Fibroblast of skin of back (primary cell): ENCODE results near the gene DNM3.

Source experiments
- DNase-seq: peaks from one replicate; pipeline ENCODE4 v3.0.0-alpha.2; 2013

DNM3 gene

DNA sequence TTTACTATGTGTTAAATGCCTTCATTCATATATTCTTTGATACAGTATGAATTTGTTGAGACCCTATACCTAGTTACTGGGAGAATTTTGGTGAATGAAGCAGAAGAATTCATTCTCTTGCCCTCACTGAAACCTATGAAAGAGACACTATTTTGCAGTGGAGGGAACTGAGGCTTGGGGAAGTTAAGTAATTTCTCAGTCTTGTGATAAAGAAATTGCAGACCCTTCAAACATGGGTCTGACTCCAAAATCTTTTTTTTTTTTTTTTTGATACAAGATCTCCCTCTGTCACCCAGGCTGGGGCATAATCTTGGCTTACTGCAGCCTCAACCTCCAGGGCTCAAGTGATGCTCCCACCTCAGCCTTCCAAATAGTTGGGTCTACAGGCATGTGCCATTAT lies 132.1 kb downstream of the DNM3 start:
- no peak for DNase-seq

DNA sequence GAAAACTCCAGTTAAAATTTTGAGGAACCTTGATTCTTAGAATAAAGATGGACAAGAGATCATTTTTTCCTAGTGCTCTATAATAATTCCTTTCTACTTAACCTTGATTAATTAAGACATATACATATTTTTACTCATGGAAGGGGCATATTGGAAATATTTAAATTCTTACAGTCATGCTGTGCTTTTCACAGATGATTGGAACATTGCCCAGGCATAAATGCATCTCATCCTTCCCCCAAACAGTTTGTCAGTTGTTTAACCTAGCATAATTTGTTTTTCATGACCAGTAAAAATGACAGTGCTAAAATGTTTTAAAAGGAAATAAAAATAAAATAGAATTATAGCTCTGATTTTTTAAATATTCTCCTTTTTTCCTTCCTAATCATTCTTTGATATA lies 140.0 kb downstream of the DNM3 start:
- DNase-seq = no peak

DNA sequence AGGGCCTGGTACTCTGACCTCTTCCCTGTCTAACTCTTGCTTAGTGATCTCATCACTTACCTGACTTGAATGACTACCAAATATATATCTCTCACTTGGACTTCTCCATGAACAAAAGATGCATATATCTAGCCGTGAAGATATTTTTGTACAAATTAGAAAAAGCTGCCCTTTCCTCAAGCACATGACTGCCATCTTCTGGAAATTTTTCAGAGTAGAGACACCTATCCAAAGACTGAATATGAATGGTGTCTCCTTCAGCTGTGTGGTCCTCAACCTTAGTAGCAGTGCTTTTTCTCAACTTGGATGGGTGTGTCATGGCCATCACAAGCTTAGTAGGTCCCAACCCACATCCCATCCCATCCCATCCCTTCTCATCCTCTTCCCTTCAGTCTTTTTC lies 142.3 kb downstream of the DNM3 start:
- peak; percentile 32 for DNase-seq

DNA sequence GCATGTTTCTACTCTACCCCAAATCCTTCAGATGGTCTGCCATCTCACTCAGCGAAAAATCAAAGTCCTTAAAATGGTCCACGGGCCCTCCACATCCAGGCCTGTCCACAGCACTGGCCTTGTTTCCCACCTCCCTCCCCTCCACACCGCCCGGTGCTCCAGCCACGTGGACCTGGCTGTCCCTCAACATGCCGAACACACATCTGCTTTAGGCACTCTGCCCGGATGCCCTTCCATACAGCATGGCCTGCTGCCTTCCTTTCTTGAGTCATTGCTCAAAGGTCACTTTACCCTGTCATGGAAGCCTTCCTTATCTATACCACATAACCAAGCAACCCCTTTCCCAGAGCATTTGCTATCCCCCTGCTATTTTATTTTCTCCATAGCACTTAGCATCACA lies 143.0 kb downstream of the DNM3 start:
- no peak for DNase-seq

DNA sequence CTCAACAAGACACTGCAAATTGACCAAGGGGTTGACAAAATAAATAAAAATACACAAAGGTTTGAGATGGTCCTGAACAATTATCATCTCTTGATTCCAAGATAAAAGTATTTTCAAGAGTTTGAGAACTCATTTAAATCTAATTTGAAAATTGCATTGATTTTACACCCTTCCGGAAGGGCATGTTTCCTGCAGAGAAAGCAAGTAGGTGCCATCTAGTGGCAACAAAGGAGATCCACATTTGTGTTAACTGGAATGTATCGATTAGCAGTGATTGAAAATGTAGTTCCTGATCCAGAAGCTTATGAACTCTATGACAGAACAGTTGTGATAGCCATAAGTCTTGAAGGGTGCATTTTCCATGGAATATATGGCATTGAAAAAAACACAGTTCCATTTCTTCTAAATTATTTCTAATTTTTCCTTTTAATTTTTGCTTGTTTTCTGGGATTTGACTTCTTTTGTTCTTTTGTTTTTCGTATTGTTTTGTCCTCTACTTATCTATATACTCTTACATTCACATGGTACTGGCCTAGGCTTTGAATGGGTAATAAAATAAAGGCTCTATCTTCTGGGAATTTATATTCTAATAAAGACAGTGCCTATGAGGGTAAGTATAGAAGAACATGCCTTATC lies 143.7 kb downstream of the DNM3 start:
- DNase-seq = peak; percentile 33

DNA sequence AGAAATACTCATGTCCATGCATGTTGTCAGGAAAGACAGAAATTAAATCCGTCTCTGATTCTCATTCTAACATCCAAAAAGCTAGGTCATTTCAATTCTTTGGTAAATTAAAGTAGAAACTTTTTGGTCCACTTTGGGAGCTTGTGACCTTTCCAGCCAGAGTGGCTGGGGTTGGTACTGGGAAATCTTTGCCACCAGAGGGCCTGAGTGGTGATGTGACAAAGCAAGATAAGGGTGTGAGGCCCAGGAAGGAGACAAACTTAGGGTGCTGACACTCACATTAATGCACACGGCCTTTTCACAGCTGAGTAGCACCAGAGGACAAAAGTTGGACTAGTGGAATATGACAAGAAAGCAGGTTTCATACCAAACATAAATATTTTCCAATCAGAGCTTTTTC lies 144.3 kb downstream of the DNM3 start:
- DNase-seq = peak; percentile 21

DNA sequence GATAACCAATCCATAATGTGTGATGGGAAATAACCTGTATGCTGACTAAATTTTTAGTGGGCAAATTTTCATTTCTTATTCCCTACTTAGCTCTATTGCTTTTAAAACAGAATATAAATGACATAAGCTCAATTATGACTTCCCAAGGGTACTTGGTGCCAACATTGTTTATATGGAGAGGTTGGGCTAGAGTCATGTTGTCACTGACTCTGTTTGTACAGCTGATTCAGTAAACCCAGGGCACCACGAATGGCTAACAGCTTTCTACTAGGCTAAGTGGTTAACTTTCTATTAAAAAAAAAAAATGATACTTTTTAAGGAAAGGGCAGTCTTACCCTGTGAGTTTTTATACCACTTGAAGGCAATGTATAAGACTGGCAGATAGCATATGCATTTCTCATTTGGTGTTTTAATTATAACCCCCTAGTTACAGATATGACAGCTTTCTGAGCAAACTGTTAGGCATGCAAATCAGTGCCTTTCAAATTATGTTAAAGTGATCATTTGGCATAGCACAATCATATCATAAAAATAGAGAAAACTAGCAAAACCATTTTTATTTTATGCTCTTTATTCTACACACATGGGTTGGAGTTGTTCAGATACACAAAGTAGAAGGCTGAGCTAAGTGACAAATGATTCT lies 147.1 kb downstream of the DNM3 start:
- no peak for DNase-seq

DNA sequence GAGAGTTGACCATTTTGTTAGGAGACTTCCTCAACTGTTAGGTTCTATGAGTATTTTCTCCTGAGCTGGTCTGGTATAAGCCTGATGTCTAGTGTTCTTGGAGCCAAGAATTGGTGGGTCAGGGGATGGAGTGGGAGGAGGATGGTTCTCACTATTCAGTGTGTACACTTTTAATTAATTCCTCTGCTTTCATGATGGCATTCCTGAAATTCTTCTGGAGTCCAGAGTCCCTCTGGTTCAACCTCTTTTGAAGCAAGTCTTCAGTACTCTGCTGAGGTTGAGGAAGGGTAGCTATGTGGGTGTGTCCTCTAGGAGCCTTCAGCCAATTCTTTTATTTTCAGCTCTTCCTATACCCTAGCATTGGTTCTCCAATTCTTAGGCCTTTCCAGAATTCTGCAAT lies 149.1 kb downstream of the DNM3 start:
- no peak for DNase-seq

DNA sequence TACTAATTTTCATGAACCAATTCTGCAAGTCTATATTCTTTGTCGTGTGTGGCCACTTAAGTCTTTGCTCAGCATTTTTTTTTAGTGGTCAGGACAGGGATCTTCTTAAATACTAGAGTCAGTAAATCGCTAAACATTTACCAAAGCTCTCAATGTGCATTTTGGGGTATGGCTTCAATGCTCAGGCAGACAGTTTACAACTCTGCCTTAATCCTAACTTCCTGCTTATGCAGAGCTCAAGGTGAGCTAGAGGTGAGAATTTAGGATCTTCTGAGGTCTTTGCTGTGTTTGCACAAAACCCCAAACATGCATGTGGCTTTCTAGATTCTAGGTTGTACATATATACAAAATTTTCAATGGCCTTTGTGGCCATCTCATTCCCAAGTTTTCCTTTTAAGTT lies 153.0 kb downstream of the DNM3 start:
- DNase-seq = no peak

DNA sequence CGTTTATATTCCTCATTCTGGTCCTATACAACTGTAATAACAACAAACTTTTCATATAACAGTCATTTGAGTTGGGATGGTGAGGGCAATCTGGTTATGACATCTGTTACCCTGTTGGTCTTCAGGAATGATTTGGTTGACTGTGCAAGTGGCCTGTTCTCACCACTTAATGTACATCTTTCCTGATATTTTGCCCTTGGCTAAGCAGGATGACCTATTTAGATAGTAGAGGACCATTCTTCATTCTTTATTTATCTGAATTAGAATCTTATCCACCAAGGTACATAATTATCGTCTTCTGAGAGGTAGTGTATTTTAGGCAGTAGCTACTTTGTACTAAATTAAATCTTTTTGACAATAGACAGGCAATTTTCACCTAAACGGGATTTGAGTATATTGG lies 154.3 kb downstream of the DNM3 start:
- DNase-seq = no peak

DNA sequence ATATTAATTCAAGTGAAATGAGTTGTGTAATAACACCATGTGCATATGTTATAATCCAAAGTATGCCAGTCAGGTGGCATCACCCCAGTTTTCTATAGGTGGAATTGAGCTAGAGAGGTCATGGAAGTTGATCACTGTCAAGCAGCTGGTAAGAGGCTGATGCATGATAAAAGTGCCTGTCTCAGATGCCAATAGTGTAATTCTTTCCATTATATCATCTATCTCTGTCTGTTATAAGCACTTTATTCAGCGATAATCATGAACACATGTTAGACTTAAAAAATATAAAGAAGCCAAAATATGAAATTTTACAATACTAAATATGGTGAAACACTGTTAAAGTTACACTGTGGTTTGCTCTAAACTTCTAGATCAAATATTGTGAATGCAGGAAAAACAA lies 156.6 kb downstream of the DNM3 start:
- DNase-seq = no peak

DNA sequence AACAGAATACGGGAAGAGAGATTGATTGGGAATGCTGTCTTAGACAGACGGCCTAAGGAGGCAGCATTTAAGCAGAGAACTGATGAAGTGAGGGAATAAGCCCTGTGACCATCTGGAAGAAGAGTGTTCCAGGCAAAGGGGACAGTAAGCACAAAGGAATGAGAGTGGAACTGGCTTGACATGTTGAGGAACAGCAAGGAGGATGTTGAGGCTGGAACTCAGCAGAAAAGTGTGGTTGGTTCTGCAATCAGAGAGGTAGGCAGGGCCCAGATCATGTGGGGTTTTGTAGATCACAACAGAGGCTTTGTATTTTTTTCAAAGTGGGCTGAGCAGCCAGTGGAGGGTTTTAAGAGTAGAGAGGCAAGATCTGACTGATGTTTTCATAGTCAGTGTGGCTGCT lies 157.4 kb downstream of the DNM3 start:
- peak; percentile 23 for DNase-seq

DNA sequence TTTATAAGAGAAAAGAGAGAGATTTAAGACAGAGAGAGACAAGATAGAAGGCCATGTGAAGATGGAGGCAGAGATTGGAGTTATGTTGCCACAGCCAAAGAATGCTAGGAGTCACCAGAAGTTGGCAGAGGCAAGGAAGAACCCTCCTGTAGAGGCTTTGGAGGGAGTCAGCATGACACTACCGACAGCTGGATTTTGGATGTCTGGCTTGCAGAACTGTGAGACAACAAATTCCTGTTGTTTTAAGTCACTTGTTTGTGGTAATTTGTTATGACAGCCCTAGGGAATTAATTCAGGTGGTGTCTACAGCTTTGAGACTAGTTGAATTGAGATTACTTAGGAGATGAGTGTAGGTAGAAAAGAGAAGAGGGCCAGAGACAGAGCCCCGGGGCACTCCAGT lies 158.5 kb downstream of the DNM3 start:
- peak; percentile 29 for DNase-seq

DNA sequence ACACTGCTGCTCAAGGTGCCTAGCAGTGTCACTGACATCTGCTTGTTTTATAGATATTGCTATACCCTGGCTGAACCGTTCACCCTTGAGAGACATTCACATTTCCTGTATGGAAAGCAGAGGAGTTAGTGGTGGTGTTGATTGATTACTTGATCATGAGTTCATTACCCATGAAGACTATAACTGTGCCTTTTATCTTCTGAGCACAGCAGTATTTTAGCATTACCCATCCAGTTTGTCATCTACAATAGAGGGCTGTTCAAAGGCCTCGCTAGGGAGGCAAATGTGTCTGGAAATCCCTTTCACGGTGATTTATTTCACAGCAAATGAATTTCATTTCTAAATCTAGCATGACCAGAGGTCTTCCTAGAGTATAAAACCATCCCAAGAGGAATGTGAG lies 160.0 kb downstream of the DNM3 start:
- no peak for DNase-seq

DNA sequence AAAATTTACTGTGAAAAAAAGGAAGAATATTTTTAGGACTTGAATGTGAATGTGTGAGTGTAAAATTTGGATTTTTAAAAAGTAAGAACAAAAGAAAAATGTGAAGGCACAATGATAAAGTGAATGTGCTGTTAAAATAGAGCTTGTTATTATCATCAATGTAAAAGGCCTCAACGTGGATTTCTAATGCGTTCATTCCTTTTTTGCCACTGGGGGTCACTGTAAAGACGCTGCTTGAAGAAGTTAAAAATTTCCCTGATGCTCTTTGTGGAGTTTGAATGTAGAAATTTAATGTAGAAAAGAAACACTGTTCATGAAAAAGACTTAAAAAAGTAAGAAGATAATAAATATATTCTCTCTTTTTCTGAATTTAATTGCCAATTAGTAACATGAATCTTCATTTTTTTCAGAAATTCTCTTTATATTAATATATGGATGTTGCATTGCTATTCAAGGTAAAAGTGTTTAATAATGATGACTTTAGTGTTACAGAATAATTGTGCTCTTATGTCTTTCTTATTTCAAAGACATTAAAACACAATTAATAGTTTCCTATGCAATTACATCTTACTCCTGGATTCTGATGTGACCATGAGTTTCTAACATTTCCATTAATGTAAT lies 161.5 kb downstream of the DNM3 start:
- peak; percentile 68 for DNase-seq

DNA sequence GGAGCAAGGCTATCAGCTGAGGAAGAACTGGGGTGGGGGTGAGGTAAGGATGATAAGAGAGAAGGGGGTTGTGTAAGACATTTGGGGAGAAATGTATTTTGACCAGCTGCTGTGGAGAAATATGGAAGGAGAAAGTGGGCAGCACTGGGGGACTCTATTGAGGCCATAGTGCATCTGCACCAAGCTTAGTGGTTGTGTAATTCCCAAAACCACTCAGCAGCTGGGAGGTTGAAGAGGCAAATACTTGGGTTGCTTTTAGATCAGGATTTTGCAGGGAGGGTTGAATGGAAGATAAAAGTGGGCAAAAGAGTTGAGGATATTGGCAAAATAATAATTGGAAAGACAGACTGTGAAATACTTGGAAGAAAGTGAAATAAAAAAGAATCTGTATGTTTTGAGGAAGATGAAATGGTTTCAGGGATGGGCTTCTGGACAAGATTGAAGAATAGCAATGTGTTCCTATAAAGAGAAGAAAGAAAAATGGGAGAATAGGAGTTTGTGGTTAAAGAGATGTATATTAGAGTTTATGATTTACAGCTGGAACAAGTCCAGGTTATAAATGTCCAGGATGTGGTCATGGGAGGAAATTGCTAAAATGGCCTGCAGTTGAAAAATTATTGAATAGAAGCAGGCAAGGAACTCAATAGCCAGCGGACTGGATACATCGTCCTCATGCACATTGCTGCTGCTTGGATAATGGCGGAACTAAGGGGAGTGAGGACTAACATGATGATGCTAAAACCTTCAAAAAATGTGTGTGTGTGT lies 162.7 kb downstream of the DNM3 start:
- DNase-seq = peak; percentile 27

DNA sequence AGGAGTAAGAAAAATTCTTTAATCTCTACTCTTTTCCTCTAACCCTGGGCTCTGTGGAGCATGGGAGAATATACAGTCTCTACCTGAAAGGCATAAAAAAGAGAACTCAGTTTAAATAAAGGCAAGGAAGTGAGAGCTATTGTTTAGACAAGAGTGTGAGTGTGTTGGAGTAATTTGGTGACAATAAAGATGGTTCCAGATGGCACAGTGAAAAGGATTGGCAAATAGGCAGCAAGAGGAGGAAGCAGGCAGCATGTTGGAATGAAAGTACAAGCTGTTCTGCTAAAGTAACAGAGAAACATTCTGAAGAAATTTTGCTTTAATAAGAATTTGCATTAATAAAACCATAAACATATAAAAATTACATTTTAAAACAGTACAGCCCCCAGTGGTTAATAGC lies 163.4 kb downstream of the DNM3 start:
- no peak for DNase-seq

DNA sequence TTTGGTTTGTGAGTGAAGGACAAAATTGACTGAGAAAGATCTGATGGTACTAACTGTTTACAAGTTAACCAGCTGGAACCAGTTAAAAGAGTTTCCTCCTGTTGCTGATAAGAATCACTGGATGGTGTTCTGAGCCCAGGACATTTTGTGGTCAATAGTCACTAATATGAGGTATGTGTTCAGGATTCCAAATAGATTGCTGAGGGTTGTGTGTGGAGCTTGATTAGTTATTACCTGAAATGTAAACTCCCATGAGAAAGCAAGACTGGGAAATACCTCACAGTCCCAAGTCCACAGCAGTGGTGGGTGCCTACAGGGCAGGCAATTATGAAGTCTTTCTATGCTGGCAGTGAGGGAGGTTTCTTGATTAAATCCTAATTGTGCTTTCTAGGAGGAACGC lies 164.6 kb downstream of the DNM3 start:
- DNase-seq = no peak

DNA sequence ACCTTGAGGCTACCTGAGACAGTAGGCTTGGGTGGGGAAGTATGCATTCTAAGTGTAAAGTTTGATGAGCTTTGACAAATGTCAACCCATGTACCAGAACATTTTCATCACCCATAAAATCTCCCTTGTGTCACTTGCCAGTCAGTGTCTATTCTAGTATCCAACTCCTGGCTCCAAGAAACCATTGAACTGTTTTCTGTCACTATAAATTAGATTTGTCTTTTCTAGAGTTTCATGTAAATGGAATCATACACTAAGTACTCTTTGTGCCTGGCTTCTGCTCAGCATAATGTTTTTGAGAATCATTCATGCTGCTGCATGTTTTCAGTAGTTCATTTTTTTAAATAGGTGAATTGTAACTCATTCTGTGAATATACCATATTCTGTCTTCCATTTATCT lies 165.4 kb downstream of the DNM3 start:
- no peak for DNase-seq

DNA sequence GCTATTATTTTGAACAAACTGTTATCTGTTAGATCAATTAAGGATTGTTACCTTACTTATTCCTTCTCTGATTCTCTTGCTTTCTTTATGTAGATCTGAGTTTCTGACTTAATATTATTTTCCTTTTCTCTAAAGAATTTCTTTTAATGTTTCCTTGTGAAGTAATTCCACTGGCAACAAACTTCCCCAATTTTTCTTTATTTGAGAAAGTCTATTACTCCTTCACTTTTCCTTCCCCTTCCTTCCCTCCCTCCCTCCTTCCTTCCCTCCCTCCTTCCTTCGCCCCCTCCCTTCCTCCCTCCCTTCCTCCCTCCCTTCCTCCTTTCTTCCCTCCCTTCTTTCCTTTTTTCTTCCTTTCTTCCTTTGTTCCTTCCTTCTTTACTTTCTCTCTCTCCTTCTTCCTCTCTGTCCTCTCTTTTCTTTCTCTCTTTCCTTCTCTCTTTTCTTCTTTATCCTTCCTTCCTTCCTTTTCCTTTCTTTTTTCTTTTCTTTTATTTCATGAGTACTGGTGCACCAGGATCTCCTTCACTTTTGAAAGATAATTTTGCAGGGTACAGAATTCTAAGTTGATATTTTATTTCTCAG lies 177.5 kb downstream of the DNM3 start:
- no peak for DNase-seq

DNA sequence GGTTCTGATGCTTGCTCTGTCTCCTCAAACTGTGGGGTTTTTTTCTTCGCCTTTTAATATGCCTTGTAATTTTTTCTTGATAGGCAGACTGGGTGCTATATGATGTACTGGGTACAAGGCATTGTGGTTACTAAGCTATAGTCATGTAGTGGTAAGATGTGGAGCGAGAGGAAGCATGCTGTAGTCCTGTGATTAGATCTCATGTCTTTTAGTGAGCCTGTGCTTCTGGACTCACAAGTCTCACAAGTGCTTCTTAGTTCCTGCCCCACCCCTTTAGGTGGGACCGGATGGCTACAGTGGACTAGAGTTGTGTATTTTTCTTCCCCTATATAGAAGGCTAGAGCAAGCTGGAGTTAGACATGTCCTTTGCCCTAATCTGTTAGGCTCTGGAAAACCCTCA lies 178.7 kb downstream of the DNM3 start:
- no peak for DNase-seq

DNA sequence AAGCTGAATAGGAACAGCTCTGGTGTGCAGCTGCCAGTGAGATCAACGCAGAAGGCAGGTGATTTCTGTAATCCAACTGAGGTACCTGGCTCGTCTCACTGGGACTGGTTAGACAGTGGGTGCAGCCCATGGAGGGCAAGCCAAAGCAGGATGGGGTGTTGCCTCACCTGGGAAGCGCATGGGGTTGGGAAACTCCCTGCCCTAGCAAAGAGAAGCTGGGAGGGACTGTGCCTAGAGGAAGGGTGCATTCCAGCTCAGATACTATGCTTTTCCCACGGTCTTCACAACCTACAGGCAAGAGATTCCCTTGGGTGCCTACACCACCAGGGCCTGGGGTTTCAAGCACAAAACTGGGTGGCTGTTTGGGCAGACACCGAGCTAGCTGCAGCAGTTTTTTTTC lies 183.2 kb downstream of the DNM3 start:
- no peak for DNase-seq
